Adipose tissue (tissue), 3 donors: Measurements from ENCODE around the gene GRIP1. TPM values are rescaled to one million over a fixed set of nuclear protein-coding genes. Genes with fewer than 3 reads are reported as not detected.

Experiments used
- H3K27ac ChIP-seq: one replicate; pipeline ENCODE4 v1.5.1; 2013; ENCODE audit warnings: low read depth, low read length
- WGBS, 3 donors: extraction: QIAGEN DNeasy Blood & Tissue Kit; methylation state at CpG; one replicate each; pipeline ENCODE4 v1.1.7; 2013; 5-methylcytosine and 5-hydroxymethylcytosine counted together
- polyA plus RNA-seq, 3 donors: library from polyadenylated mRNA; stranded (reverse); fragments of 200-250 nt; gene quantifications; one replicate each; pipeline ENCODE4 v1.2.3, GENCODE V29; 2013
- donor health status: healthy with polysubstance abuse.
- donor health status: Bipolar disorder and iron deficiency.
- donor health status: healthy.

The GRIP1 gene
- polyA plus RNA-seq, 3 donors = 0.11 to 0.63 (median 0.19) TPM

GRCh38 chr12:66572845-66573244 is 106.0 kb downstream of the GRIP1 start:
- no peak overlapping the region for H3K27ac ChIP-seq
- 95 to 96% (median 96%) methylated on average over 6 of the region's 6 CpGs for WGBS, 3 donors

- H3K27ac ChIP-seq = no peak overlapping the region
- 88 to 93% (median 88%) methylated on average over 1 of the region's 1 CpG for WGBS, 3 donors
Measured at GRCh38 chr12:66571361-66571915, 107.4 kb downstream of the GRIP1 start.

- no peak overlapping the region for H3K27ac ChIP-seq
Measured at GRCh38 chr12:66563220-66563619, 115.7 kb downstream of the GRIP1 start.

GRCh38 chr12:66555113-66555512 is 123.8 kb downstream of the GRIP1 start:
- WGBS, 3 donors = 93 to 94% (median 94%) methylated on average over 3 of the region's 3 CpGs

GRCh38 chr12:66552716-66553115 is 126.2 kb downstream of the GRIP1 start:
- no peak overlapping the region for H3K27ac ChIP-seq

More at GRCh38 chr12:66555113-66555512, 123.8 kb downstream of the GRIP1 start:
- no peak overlapping the region for H3K27ac ChIP-seq

- H3K27ac ChIP-seq = no peak overlapping the region
Measured at GRCh38 chr12:66550626-66551025, 128.2 kb downstream of the GRIP1 start.

GRCh38 chr12:66549050-66549389 is 129.9 kb downstream of the GRIP1 start:
- 66 to 77% (median 73%) methylated on average over 2 of the region's 2 CpGs for WGBS, 3 donors

More at GRCh38 chr12:66550626-66551025, 128.2 kb downstream of the GRIP1 start:
- WGBS, 3 donors = 75 to 91% (median 77%) methylated on average over 5 of the region's 5 CpGs

GRCh38 chr12:66548338-66549049 is 130.4 kb downstream of the GRIP1 start:
- WGBS, 3 donors = 73 to 86% (median 84%) methylated on average over 4 of the region's 4 CpGs
- H3K27ac ChIP-seq = no peak overlapping the region

More at GRCh38 chr12:66549050-66549389, 129.9 kb downstream of the GRIP1 start:
- H3K27ac ChIP-seq = no peak overlapping the region

- no peak overlapping the region for H3K27ac ChIP-seq
- 70 to 82% (median 78%) methylated on average over 1 of the region's 1 CpG for WGBS, 3 donors
Measured at GRCh38 chr12:66541426-66541825, 137.4 kb downstream of the GRIP1 start.

- no peak overlapping the region for H3K27ac ChIP-seq
Measured at GRCh38 chr12:66539431-66539830, 139.4 kb downstream of the GRIP1 start.

GRCh38 chr12:66538970-66539369 is 139.9 kb downstream of the GRIP1 start:
- 92 to 97% (median 93%) methylated on average over 4 of the region's 4 CpGs for WGBS, 3 donors
- H3K27ac ChIP-seq = no peak overlapping the region

GRCh38 chr12:66537876-66538275 is 141.0 kb downstream of the GRIP1 start:
- 91 to 96% (median 96%) methylated on average over 3 of the region's 3 CpGs for WGBS, 3 donors

GRCh38 chr12:66533767-66534166 is 145.1 kb downstream of the GRIP1 start:
- 84 to 85% (median 85%) methylated on average over 2 of the region's 2 CpGs for WGBS, 3 donors
- H3K27ac ChIP-seq = no peak overlapping the region

More at GRCh38 chr12:66537876-66538275, 141.0 kb downstream of the GRIP1 start:
- H3K27ac ChIP-seq = no peak overlapping the region

- WGBS, 3 donors = 89 to 96% (median 92%) methylated on average over 2 of the region's 2 CpGs
- no peak overlapping the region for H3K27ac ChIP-seq
Measured at GRCh38 chr12:66531766-66532165, 147.1 kb downstream of the GRIP1 start.

- 63 to 70% (median 64%) methylated on average over 1 of the region's 1 CpG for WGBS, 3 donors
Measured at GRCh38 chr12:66529934-66530333, 148.9 kb downstream of the GRIP1 start.

GRCh38 chr12:66516561-66516960 is 162.3 kb downstream of the GRIP1 start:
- WGBS, 3 donors = 63 to 89% (median 79%) methylated on average over 4 of the region's 4 CpGs
- H3K27ac ChIP-seq = no peak overlapping the region

More at GRCh38 chr12:66529934-66530333, 148.9 kb downstream of the GRIP1 start:
- H3K27ac ChIP-seq = no peak overlapping the region

GRCh38 chr12:66516133-66516532 is 162.7 kb downstream of the GRIP1 start:
- 49 to 64% (median 59%) methylated on average over 2 of the region's 2 CpGs for WGBS, 3 donors
- H3K27ac ChIP-seq = no peak overlapping the region

- H3K27ac ChIP-seq = no peak overlapping the region
- 47 to 85% (median 69%) methylated on average over 2 of the region's 2 CpGs for WGBS, 3 donors
Measured at GRCh38 chr12:66514581-66514980, 164.3 kb downstream of the GRIP1 start.

- WGBS, 3 donors = 80 to 86% (median 84%) methylated on average over 2 of the region's 2 CpGs
- no peak overlapping the region for H3K27ac ChIP-seq
Measured at GRCh38 chr12:66508025-66508424, 170.9 kb downstream of the GRIP1 start.

- 93 to 100% (median 97%) methylated on average over 1 of the region's 1 CpG for WGBS, 3 donors
- no peak overlapping the region for H3K27ac ChIP-seq
Measured at GRCh38 chr12:66503746-66504145, 175.1 kb downstream of the GRIP1 start.
